GM12878 (cell line): Measurements from ENCODE around the gene TLR10. TPM values are rescaled to one million over a fixed set of nuclear protein-coding genes. Genes with fewer than 3 reads are reported as not detected.

ENCODE experiments used
- ATAC-seq: fragments of 200-7000 bp; cut with Tn5 transposase; 3 replicates; pipeline ENCODE4 v1.9.1; 2020; ENCODE audit warnings: mild to moderate bottlenecking, moderate library complexity
- BruUV-seq: library from RNA; stranded (reverse); fragments of 400-500 nt; replicated peaks from 2 replicates; lab custom pipeline; 2021; lab: Mats Ljungman, UMichigan
- CTCF ChIA-PET: fragments of 300-600 bp; sonication (Branson Sonifier 250); formaldehyde crosslinking; extraction: SDS; loops from one replicate; lab custom pipeline; 2021; ENCODE audit warnings: inconsistent platforms; lab: Yijun Ruan, JAX
- POLR2A ChIA-PET: fragments of 350-600 bp; formaldehyde crosslinking; extraction: SDS; loops from one replicate; lab custom pipeline; 2021; ENCODE audit warnings: inconsistent platforms; lab: Charles Lee
- RAD21 ChIA-PET: fragments of 300-600 bp; sonication (Branson Sonifier 250); formaldehyde crosslinking; loops from one replicate; lab custom pipeline; 2023; ENCODE audit warnings: antibody characterized with exemption; ENCODE audit not compliant: unreplicated experiment; lab: Charles Lee
- SMC1A ChIA-PET: fragments of 300-600 bp; sonication (Branson Sonifier 250); formaldehyde crosslinking; loops from one replicate; lab custom pipeline; 2023; ENCODE audit not compliant: unreplicated experiment, uncharacterized antibody; lab: Charles Lee
- DNase-seq: peaks from one replicate; pipeline ENCODE4 v3.0.0-alpha.2; 2011; ENCODE audit warnings: low read depth, low spot score
- FAIRE-seq: peaks from 3 replicates; lab custom pipeline; 2011; peaks lifted over from hg19 to GRCh38; lab: Jason Lieb, UNC
- H2AFZ ChIP-seq: 2 replicates; pipeline ENCODE4 v1.6.0; 2011; ENCODE audit warnings: low read depth, low read length, control low read depth; ENCODE audit not compliant: control insufficient read depth
- H3K27ac ChIP-seq: 2 replicates; pipeline ENCODE4 v1.5.1; 2011; ENCODE audit warnings: control low read depth; ENCODE audit not compliant: control insufficient read depth, insufficient read depth
- H3K27me3 ChIP-seq, 2 experiments: replicated peaks in 1 of 2; 2 replicates each; pipeline versions ENCODE4 v1.6.0 to v1.6.1; 2011; ENCODE audit warnings: low read length in 1 of 2; ENCODE audit not compliant: control insufficient read depth in 2 of 2, insufficient read depth in 2 of 2
- H3K36me3 ChIP-seq, 2 experiments: 2 replicates each; pipeline ENCODE4 v1.5.1; 2011; ENCODE audit warnings: low read length in 1 of 2; ENCODE audit not compliant: control insufficient read depth in 2 of 2, insufficient read depth in 2 of 2
- H3K4me1 ChIP-seq: 2 replicates; pipeline ENCODE4 v1.6.1; 2011; ENCODE audit warnings: mild to moderate bottlenecking, low read length, moderate library complexity, mixed read lengths; ENCODE audit not compliant: control insufficient read depth, insufficient read depth
- H3K4me2 ChIP-seq: 2 replicates; pipeline ENCODE4 v1.6.0; 2011; ENCODE audit warnings: control low read depth; ENCODE audit not compliant: control insufficient read depth, insufficient read depth
- H3K4me3 ChIP-seq: fragments of 200-600 bp; sonication (generic); 2 replicates; pipeline ENCODE4 v1.5.1; 2016
- H3K79me2 ChIP-seq: 2 replicates; pipeline ENCODE4 v1.6.0; 2011; ENCODE audit warnings: low read length; ENCODE audit not compliant: control insufficient read depth, insufficient read depth
- H3K9ac ChIP-seq: 2 replicates; pipeline ENCODE4 v1.8.0; 2011; ENCODE audit warnings: low read length, control low read depth, mixed read lengths; ENCODE audit not compliant: control insufficient read depth, insufficient read depth
- H3K9me3 ChIP-seq: replicated peaks from 3 replicates; pipeline ENCODE4 v1.5.1; 2011; ENCODE audit warnings: mild to moderate bottlenecking, low read length; ENCODE audit not compliant: control insufficient read depth, insufficient read depth
- H4K20me1 ChIP-seq: 2 replicates; pipeline ENCODE4 v1.6.0; 2011; ENCODE audit not compliant: control insufficient read depth, insufficient read depth
- CEBPZ ChIP-seq: fragments of 150-350 bp; IDR thresholded peaks from 2 replicates; pipeline ENCODE4 v1.6.1; 2016; ENCODE audit warnings: low read depth, low read length
- HDAC2 ChIP-seq: fragments of 200-600 bp; sonication (generic); IDR thresholded peaks from 2 replicates; pipeline ENCODE4 v1.6.1; 2017
- IKZF2 ChIP-seq, 2 experiments: fragments of 450-650 bp; IDR thresholded peaks; 2 replicates each; pipeline ENCODE4 v1.6.1; 2017; ENCODE audit warnings: mild to moderate bottlenecking in 2 of 2, moderate library complexity in 2 of 2
- MXI1 ChIP-seq: fragments of 150-350 bp; IDR thresholded peaks from 2 replicates; pipeline ENCODE4 v1.6.1; 2011; ENCODE audit warnings: low read depth, mild to moderate bottlenecking, inconsistent platforms, low read length, improper control_type of control experiment
- NBN ChIP-seq: fragments of 450-650 bp; IDR thresholded peaks from 2 replicates; pipeline ENCODE4 v1.6.1; 2016
- NR2C2 ChIP-seq: IDR thresholded peaks from 2 replicates; pipeline ENCODE4 v1.6.1; 2011; ENCODE audit warnings: borderline replicate concordance, low read depth; ENCODE audit not compliant: control insufficient read depth, insufficient read length
- POLR2AphosphoS2 ChIP-seq: IDR thresholded peaks from 2 replicates; pipeline ENCODE4 v1.6.1; 2011; ENCODE audit warnings: low read depth, mild to moderate bottlenecking, low read length, improper control_type of control experiment, moderate library complexity
- POLR2AphosphoS5 ChIP-seq: IDR thresholded peaks from 2 replicates; pipeline ENCODE4 v1.6.1; 2011; ENCODE audit warnings: mild to moderate bottlenecking, low read length, inconsistent platforms
- SMAD5 ChIP-seq: IDR thresholded peaks from 2 replicates; pipeline ENCODE4 v1.6.1; 2016; ENCODE audit warnings: antibody characterized with exemption, low read depth
- TCF12 ChIP-seq: IDR thresholded peaks from 2 replicates; pipeline ENCODE4 v1.6.1; 2011; ENCODE audit warnings: low read depth, mild to moderate bottlenecking, low read length
- ZNF622 ChIP-seq: fragments of 450-650 bp; IDR thresholded peaks from 2 replicates; pipeline ENCODE4 v1.6.1; 2017; ENCODE audit warnings: mild to moderate bottlenecking, inconsistent platforms
- WGBS: methylation state at CpG from one replicate; pipeline ENCODE4 v1.1.6; 2016; ENCODE audit warnings: low lambda C conversion rate; ENCODE audit not compliant: insufficient replicate concordance, insufficient coverage; ENCODE audit errors: missing lambda C conversion rate; 5-methylcytosine and 5-hydroxymethylcytosine counted together
- in situ Hi-C: fragments of 300-500 bp; cut with MboI; formaldehyde crosslinking; loops from 9 replicates; pipeline ENCODE4 v1.14.3; 2018; ENCODE audit warnings: mixed read lengths
- intact Hi-C: fragments of 100-400 bp; cut with micrococcal nuclease; formaldehyde crosslinking; loops from one replicate; pipeline ENCODE4 v1.14.2; 2022; ENCODE audit not compliant: unreplicated experiment
- polyA plus RNA-seq, 11 experiments: library from polyadenylated mRNA; depleted of rRNA in 4 of 11; unstranded in 6 of 11; stranded (reverse) in 5 of 11; fragments of >200 nt; fragmentation: Nextera tagmentation in 4 of 11; fragmentation: Illumina TruSeq in 1 of 11; extraction: Ambion mirVana in 4 of 11; extraction: Trizol in 1 of 11; gene quantifications; 1 replicate in 1 of 11; 2 replicates in 10 of 11; pipeline versions ENCODE4 v1.2.1 to v1.2.3, GENCODE V29; 2011 to 2016; ENCODE audit warnings: inconsistent platforms in 2 of 11, missing spikeins in 2 of 11, low read depth in 1 of 11
- total RNA-seq, 4 experiments: library from RNA; depleted of rRNA in 3 of 4; stranded (reverse); fragments of >200 nt in 3 of 4; fragmentation: Illumina TruSeq in 1 of 4; extraction: Trizol in 1 of 4; gene quantifications; 2 replicates each; pipeline versions ENCODE4 v1.2.1 to v1.2.3, GENCODE V29; 2013 to 2021
- TF ChIP-seq, protein P1 (sequence below): IDR thresholded peaks from 2 replicates; pipeline ENCODE4 v1.6.1; 2012; ENCODE audit warnings: low read length, inconsistent platforms

The TLR10 gene
- total and polyA plus RNA-seq, 10 of the 15 experiments (the other 5 are each of a cell fraction or from before 2014, with no cell fraction given): 31.5 to 149 (median 64.9) TPM

- BruUV-seq: no TSS peak
These were observed 4.9 kb upstream of the TLR10 start for GRCh38 chr4:38787693-38788092.

DNA sequence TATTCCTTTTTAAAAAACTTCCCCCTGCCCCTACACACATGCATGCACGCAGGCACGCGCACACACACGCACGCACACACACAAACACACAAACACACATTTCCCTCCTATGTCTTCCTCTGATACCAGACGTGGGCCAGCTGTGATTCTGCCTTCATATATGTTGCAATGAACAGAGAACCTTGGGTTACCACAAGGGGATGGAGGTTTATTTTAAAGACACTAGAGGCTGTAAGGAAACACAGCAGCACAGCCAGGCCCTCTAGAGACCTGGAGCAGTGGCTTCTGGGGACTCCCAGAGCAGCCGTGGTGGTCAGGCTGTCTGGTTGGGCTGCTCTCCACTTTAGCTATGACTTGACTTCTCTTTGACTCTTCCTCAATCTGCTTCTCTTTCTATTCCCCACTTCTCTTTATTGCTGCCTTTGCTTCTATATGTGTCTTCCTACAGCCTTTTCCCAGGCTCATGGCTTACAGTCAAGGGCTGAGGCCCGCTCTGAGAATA is 3.2 kb upstream of the TLR10 start:
- ChIA-PET CTCF (interaction anchor here (0.9 to 8.1 kb wide), 7 partner anchors 8 to 349 kb away, joined by 3 to 449 read pairs (median 4); partner anchors contain the start of gene TLR1), SMC1A (interaction anchor here (1.2 to 8.9 kb wide), 8 partner anchors 13 to 606 kb away, joined by 3 to 468 read pairs (median 4); partner anchors contain the start of genes TLR1 and TLR6), POLR2A (interaction anchor here (0.6 to 3.2 kb wide), 6 partner anchors 9 to 26 kb away, joined by 3 to 10 read pairs (median 6); no protein-coding TSS in a partner anchor), RAD21 (interaction anchor here (0.9 to 3.5 kb wide), 7 partner anchors 18 to 70 kb away, joined by 3 to 38 read pairs (median 4); partner anchors contain the start of gene TLR1)
- Histone ChIP-seq H3K27ac (peak overlapping the region; percentile 84), H3K27me3 (no peaks in the 10 kb centered on the region), H3K4me2 (peak overlapping the region; percentile 46), H3K79me2 (peaks cover 22% of the 10 kb centered on the region), H3K36me3 (no peaks in the 10 kb centered on the region), H3K4me3 (peak overlapping the region; percentile 10; the same call in 1 of the 2 replicates), H2AFZ (peak overlapping the region; percentile 52), H3K9ac (peak overlapping the region; percentile 25), H4K20me1 (no peaks in the 10 kb centered on the region), H3K9me3 (peaks cover 15% of the 10 kb centered on the region; the same call in 2 of the 3 replicates), H3K4me1 (peaks cover 21% of the 10 kb centered on the region)
- WGBS: 7% methylated on average over 8 of the region's 8 CpGs
- DNase-seq (peak; percentile 63), ATAC-seq (peak; percentile 19), FAIRE-seq (no peak)
- BruUV-seq: no TSS peak
- in situ Hi-C loops: no loop called here
- intact Hi-C loops: loop anchor here (1.0 kb wide), 1 partner anchor 70 kb away; the partner anchor contains the start of gene TLR6
- TF ChIP-seq SMAD5: no peak
- TF ChIP-seq, protein P1, sequence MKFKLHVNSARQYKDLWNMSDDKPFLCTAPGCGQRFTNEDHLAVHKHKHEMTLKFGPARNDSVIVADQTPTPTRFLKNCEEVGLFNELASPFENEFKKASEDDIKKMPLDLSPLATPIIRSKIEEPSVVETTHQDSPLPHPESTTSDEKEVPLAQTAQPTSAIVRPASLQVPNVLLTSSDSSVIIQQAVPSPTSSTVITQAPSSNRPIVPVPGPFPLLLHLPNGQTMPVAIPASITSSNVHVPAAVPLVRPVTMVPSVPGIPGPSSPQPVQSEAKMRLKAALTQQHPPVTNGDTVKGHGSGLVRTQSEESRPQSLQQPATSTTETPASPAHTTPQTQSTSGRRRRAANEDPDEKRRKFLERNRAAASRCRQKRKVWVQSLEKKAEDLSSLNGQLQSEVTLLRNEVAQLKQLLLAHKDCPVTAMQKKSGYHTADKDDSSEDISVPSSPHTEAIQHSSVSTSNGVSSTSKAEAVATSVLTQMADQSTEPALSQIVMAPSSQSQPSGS: peak; percentile 97
- TF ChIP-seq HDAC2: no peak
- TF ChIP-seq POLR2AphosphoS2: no peak
- TF ChIP-seq CEBPZ: no peak
- no peak for TF ChIP-seq POLR2AphosphoS5
- no peak for TF ChIP-seq MXI1
- no peak for TF ChIP-seq NR2C2
- TF ChIP-seq TCF12: peak; percentile 28; the same call in 1 of the 2 replicates
- TF ChIP-seq ZNF622: no peak

More at GRCh38 chr4:38787693-38788092, 4.9 kb upstream of the TLR10 start:
- POLR2A ChIA-PET: no interaction called here
- in situ Hi-C loops (no loop called here), intact Hi-C loops (no loop called here)
- CTCF ChIA-PET: interaction anchor here (1.7 kb wide), 1 partner anchor 29 kb away, joined by 9 read pairs; no protein-coding TSS in a partner anchor
- RAD21 ChIA-PET: interaction anchor here (1.8 kb wide), 1 partner anchor 16 kb away, joined by 6 read pairs; no protein-coding TSS in a partner anchor
- ATAC-seq (no peak), DNase-seq (no peak), FAIRE-seq (no peak)
- Histone ChIP-seq H4K20me1 (no peaks in the 10 kb centered on the region), H3K79me2 (peaks cover 5% of the 10 kb centered on the region), H3K27ac (no peak overlapping the region), H3K4me3 (no peak overlapping the region), H3K9me3 (peaks cover 15% of the 10 kb centered on the region; the same call in 2 of the 3 replicates), H3K4me1 (peaks cover 22% of the 10 kb centered on the region), H3K9ac (no peak overlapping the region), H2AFZ (no peak overlapping the region), H3K4me2 (no peak overlapping the region), H3K36me3 (no peaks in the 10 kb centered on the region), H3K27me3 (no peaks in the 10 kb centered on the region)
- peak in 1 of 2 experiments; percentile 19; a peak in 1 of 4 replicates for TF ChIP-seq IKZF2 (IDR thresholded peaks at IDR 0.05)
- TF ChIP-seq NBN: no peak
- SMC1A ChIA-PET: interaction anchor here (8.9 to 9.0 kb wide), 2 partner anchors 12 to 14 kb away, joined by 107 to 278 read pairs; partner anchors contain the start of gene TLR1
- WGBS: 51% methylated on average over 4 of the region's 4 CpGs
